Measurements from ENCODE around the gene NALCN.

DNA sequence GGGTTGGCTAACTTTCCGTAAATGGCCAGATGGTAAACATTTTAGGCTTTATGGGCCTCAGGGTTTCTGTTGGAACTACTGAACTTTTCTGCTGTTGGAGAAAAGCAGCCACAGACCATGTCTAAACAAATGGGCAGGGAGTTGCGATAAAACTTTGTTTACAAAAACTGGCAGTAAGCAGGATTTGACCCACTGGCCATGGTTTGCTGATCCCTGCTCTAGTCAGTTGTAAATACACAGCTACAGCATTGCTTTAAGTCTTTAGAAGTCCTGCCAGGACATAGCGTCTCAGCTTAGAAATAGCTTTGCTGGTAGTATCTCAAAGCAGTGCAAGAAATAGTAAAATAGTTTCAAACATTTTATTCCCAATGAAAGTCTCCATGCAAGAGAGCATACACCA lies 88.4 kb downstream of the NALCN start:
- TF ChIP-seq, protein P1, sequence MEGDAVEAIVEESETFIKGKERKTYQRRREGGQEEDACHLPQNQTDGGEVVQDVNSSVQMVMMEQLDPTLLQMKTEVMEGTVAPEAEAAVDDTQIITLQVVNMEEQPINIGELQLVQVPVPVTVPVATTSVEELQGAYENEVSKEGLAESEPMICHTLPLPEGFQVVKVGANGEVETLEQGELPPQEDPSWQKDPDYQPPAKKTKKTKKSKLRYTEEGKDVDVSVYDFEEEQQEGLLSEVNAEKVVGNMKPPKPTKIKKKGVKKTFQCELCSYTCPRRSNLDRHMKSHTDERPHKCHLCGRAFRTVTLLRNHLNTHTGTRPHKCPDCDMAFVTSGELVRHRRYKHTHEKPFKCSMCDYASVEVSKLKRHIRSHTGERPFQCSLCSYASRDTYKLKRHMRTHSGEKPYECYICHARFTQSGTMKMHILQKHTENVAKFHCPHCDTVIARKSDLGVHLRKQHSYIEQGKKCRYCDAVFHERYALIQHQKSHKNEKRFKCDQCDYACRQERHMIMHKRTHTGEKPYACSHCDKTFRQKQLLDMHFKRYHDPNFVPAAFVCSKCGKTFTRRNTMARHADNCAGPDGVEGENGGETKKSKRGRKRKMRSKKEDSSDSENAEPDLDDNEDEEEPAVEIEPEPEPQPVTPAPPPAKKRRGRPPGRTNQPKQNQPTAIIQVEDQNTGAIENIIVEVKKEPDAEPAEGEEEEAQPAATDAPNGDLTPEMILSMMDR (IDR thresholded peaks at IDR 0.05; ENCODE audit: insufficient read depth, low read length, poor library complexity, severe bottlenecking) = no peak
- TF ChIP-seq EZH2phosphoT487 (conservative IDR thresholded peaks at IDR 0.05; ENCODE audit: low read length) = no peak

Measured in SU-DHL-6 (cell line).